Stimulated activated CD4-positive, alpha-beta T cell treated with anti-CD3 and anti-CD28 coated beads, Interleukin-15, amount 100 ng/mL, for 48 hours (primary cell): ENCODE results near the gene VAMP1.
A peak's percentile ranks its signal among the peaks of the same experiment; 100 is the strongest.
"Not testable (repeated sequence)": the region's sequence is repeated elsewhere in the genome, so short reads cannot be mapped to it uniquely, and the experiment has no call there.

Experiments
- DNase-seq, 2 donors: peaks; one replicate each; pipeline ENCODE4 v3.0.0-alpha.2; 2020; ENCODE audit warnings: low read depth in 2 of 2

Gene VAMP1

DNA sequence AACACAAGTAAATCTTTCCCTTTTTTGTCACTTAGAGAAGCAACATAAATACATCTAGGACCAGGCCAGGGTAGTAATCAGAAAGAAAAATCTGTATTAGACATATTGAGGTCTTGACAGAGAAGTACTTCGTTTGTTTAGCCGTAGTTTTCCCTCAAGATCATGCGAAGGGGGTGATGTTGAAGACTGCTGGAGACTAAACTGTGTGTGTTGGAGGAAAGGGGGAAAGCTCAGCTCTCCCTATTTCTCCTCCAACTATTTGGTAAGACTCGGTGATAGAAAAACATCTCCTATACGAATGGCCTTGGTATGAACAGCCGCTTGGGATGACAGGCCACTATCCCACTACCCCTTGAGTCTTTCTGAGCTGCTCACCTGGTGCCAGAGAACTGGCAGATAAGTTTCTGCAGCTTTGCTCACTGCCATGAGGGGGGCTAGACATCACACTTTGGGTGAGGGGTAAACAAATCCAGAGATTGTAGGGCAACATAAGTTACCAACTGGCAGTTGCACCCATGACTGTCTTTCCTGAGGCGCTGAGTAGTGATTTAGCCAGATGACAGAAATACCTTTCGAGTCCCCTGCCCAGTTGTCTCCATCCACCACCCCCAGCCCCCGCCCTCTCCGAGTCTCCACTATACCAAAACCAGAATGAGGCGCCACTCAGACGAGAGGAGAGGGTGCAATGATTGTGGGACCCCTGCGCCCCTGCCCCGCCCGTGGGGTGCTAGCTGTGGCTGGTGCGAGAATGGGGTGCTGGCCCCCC, 685 bp downstream of the VAMP1 start:
- no peak for DNase-seq

DNA sequence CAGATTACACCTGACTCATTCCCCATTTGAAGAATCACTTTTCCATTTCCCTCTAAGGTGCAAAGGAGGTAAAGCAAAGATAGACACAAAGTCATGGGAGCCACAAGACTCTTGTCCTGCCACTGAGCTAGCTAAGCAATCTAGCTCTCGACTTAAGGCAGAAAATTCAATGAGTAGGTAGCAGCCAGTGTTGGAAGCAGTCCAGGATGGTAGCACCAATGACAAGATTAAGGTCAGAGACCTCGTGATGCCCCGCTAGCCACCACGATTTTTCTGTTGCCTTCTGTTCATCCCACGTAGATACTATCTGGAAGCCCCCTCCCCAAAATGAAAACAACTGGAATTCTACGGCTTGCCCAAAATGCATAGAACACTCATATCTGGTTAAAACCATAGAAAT, 1.4 kb downstream of the VAMP1 start:
- no peak for DNase-seq

DNA sequence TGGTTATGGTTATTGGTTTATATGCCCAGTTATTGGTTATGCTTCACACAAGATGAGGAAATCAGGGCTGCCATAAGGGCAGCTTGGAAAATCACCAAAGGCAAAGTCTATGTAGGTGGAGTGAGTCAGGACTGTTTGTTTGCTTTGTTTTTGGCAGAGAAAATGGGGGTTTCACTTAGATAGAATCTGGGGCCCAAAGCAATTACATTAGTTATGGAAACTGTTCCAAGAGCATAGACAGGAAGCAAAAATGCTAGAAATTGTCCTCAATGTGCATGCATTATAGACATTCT, 2.2 kb downstream of the VAMP1 start:
- DNase-seq: no peak

DNA sequence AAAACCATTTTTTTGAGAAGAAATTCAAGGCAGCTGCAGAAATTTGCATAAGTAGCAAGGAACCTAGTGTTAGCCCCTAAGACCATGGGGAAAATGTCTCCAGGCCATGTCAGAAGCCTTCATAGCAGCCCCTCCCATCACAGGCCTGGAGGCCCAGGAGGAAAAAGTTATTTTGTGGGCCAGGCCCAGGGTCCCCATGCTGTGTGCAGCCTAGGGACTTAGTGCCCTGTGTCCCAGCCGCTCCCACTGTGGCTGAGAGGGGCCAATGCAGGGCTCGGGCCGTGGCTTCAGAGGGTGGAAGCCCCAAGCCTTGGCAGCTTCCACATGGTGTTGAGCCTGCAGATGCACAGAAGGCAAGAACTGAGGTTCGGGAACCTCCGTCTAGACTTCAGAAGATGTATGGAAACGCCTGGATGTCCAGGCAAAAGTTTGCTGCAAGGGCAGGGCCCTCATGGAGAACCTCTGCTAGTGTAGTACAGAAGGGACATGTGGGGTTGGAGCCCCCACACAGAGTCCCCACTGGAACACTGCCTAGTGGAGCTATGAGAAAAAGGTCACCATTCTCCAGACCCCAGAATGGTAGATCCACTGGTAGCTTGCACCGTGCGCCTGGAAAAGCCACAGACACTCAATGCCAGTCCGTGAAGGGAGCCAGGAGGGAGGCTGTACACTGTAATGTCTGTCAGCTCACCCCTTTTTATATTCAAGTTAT, 2.8 kb downstream of the VAMP1 start:
- not testable (repeated sequence) for DNase-seq

DNA sequence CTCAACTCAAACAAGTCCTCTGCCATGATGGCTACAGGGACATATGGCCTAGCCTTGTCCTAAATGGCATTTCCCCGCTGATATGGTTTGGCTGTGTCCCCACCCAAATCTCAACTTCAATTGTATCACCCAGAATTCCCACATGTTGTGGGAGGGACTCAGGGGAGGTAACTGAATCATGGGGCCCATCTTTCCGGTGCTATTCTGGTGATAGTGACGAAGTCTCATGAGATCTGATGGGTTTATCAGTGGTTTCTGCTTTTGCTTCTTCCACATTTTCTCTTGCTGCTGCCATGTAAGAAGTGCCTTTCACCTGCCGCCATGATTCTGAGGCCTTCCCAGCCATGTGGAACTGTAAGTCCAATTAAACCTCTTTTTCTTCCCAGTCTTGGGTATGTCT, 3.7 kb downstream of the VAMP1 start:
- not testable (repeated sequence) for DNase-seq

DNA sequence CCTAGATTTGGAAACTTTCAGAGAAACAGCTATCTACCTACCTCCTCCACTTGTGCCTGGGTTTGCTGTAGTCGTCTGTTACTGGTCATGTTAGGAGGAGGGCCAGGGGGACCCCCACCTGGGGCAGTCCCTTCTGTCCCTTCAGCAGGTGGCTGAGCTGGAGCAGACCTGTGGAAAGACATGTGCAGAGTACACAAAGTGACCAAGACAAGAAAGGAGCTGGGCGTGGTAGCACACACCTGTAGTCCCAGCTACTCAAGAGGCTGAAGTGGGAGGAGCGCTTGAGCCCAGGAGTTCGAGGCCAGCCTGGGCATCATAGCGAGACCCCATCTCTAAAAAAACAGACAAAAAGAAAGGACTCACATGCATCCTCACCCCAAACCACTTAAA, 4.3 kb downstream of the VAMP1 start:
- no peak for DNase-seq

DNA sequence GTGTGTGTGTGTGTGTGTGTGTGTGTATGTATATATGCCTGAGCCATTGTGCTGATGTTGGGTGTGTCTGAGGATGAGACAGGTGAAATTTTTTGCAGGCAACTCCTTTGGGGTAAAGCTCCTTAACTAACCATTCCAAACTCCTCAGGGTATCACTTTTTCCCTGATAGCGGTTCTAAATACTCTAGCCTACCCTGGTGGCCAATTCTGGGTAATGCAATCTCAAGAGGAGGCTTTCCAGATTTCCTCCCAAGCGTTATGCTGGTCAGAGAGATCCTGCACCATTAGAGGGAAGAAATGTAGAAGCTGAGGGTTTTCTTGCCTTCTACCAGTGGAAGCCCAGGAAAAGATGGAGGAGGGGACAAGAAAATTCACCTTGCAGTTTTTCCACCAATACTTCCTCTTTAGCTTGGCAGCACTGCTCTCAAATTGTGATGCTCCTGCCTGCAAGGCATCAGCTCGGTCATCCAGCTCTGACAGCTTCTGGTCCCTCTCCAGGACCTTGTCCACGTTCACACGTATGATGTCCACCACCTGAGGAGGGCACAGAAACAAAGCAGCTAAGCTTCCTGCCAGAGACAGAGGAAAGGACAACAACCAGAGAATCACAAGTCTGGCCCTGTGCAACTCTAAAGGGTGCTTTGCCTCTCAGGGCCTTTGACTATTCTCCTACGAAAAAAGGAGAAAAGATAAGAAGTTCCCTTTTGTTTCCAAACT, 4.9 kb downstream of the VAMP1 start:
- DNase-seq: no peak

DNA sequence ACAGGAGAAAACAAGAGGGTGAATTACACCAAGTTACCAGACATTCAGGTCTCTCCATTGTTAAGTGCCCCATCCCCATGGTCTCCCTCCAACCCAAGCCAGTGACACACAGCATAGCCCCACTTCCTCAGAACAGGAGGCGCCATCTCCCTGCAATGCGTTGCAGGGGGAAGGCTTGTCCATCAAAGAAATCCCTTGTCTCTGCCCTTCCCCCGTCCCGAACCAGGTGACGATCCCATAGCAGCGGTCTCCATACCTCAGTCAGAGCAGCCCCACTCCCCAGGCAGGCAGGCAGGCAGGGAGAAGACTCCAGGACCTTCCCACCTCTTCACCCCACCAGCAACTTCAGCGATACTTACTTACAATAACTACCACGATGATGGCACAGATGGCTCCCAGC, 5.9 kb downstream of the VAMP1 start:
- no peak for DNase-seq

DNA sequence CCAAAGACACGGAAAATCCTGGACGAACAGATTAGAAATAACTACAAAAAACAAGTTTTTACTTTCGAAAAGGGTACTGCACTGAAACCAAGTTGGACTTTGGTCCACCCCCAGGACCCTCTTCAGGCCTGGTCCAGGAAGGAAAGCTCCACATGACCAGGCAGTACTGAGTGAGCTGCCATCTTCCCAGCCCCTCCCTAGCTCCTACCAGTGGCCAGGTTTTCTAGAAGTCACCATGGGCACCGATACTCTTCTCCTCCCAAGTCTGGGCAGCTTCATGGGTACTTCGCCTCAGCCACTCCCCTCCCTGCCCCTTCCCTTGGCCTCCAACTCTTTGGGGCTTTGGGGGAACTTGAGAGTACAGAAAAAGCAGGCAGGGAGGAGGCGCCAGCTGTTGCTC, 6.6 kb downstream of the VAMP1 start:
- DNase-seq: no peak

DNA sequence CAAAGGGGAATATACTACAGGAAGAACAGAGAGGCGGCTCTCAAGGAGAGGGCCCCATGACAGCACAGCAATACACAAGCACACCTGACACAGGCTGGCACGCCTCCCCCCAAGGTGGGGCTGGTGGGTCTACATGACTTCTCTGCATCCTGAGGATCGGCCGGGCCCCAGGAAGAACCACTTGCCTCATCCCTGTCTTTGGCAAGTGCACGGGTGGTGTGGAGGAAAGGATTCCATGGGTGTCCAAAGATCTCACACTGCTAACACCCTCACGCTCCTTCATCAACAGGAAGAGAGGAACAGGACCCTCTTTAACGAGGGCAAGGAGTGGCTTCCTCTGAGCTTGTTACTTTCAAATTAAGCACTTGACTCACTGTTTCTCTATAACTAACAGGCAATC, 7.3 kb downstream of the VAMP1 start:
- DNase-seq: no peak

DNA sequence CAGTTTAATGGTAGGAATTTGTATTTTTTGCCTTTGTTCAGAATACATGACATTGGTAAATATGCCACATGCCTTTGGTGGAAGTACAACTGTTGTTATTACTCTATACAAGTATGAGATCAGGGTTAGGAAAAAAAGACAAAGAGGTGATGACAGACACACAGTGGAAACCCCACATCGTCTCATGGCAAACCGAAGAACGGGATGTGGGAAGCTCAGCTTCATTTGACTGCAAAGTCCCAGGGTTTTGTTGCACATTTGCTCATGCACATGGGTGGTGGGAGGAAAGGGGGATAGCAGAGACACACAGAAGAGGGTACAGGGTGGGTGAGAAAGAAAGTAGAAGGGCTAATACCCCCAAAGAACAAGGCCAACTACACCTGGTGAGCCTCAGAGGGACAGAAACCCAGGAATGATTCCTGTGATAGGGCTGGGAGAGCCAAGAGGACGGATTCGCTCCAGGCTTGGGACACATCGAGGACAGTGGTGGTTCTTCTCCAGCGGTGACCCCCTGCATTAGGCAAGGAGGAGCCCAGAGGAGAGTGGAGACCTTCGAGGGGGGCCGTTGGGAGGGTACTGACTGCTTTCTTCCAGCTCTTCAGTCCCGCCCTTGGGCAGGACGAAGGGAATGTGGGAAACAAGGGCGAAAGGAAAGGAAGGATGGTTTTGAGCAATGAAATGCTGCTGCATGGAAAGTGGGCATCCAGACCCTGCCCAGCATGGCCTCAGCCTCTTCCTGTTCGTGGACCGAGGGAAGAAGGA, 8.1 kb downstream of the VAMP1 start:
- no peak for DNase-seq

DNA sequence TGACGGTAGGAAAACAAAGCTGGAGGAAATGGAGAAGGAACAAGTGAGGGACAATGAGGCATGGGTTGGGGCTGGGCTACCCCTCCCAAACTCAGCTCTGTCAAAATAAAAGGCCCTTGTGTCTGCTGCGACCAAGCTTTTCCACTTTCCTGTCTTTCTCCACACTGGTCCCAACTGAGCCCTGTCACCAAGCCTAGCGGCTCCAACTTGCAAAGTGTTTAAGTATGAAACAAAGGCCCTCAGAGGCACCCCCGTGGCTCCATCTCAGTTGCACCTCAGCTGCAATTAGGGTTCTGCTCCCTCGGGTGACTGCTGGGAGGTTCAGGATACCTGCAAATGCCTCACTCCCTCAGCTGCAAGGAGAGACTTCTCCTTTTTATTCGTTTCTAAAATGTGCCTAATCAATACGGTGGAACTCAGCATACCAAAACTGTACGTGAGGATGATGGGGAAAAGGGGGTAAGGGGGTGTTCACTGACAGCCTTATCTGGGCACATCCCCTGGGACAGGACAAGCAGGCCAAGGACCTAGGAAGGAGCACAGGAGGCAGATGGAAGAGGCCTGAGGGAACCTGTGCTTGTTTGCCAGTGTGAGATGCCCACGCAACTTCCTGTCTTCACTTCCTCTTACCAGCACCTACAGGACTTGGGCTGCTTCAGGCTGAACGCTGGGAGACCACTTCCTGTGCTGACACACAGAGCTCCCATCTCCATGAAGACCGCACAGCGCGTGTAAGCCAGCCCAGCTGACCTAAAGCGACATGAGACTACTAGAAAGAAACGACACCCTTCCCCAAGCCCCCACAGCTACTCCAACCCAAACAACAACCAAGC, 8.9 kb downstream of the VAMP1 start:
- peak; percentile 73 to 83 for DNase-seq

DNA sequence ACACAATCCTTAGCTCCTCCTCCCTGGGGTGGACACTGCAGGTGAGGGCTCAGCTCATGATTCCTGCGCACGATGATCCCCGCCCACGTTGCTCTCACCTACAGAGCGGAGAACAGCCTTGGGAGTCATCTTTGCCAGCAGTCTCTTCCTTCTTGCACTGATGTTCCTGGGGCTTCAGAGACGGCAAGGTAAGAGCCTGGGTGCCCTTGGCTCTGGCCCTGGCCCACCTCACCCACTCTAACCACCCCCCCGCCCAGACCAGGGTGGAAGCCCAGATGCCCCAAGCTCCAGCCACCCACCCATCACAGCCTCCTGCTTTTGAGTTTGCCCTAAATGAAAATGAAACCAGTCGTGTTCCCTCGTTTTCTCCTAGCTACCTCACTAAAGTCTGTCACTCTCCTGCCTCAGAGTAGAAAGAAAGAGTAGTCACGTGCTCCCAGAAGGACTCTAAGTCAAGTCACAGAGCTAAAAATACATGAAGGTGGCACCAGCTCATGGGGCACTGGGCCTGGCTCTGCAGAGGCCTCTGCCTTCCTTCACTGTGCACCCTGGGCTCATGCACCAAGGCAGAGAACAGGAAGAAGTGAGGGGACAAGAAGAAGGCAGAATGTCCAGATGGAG, 9.6 kb downstream of the VAMP1 start:
- peak in 1 of 2 donors; percentile 39 for DNase-seq

DNA sequence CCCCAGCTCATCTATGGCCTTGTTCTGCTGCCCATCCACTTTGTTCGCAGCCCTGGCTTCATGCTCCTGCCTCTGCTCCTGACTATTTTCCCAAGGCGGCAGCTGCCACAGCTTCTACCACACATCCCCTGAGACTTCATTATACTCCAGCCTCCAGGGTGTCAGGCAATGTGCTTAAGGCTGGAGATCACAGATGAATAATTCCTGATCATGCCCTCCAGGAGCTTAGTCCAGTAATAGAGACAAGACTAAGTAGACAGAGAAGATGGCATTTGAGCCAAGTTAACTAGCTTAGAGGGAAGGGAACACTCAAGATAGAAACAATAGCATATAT, 11.5 kb downstream of the VAMP1 start:
- no peak for DNase-seq

DNA sequence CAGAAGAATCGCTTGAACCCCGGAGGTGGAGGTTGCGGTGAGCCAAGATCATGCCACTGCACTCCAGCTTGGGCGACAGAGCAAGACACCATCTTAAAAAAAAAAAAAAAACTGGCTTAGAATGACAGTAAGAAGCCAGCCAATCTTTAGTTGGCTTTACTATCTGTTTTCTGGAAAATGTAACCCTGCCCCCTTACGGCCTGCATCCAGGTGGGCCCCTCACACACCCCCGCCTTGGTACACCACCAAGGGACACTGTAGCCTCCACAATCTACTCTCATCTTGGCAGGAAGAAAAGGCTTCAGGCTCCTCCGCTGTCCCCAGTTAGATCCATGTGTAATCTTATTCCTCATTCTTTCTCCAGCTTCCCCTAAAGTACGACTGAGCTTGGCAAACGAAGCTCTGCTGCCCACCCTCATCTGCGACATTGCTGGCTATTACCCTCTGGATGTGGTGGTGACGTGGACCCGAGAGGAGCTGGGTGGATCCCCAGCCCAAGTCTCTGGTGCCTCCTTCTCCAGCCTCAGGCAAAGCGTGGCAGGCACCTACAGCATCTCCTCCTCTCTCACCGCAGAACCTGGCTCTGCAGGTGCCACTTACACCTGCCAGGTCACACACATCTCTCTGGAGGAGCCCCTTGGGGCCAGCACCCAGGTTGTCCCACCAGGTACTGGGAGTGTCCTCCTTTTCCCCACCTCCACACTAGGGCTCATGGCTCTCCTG, 12.0 kb downstream of the VAMP1 start:
- no peak for DNase-seq

DNA sequence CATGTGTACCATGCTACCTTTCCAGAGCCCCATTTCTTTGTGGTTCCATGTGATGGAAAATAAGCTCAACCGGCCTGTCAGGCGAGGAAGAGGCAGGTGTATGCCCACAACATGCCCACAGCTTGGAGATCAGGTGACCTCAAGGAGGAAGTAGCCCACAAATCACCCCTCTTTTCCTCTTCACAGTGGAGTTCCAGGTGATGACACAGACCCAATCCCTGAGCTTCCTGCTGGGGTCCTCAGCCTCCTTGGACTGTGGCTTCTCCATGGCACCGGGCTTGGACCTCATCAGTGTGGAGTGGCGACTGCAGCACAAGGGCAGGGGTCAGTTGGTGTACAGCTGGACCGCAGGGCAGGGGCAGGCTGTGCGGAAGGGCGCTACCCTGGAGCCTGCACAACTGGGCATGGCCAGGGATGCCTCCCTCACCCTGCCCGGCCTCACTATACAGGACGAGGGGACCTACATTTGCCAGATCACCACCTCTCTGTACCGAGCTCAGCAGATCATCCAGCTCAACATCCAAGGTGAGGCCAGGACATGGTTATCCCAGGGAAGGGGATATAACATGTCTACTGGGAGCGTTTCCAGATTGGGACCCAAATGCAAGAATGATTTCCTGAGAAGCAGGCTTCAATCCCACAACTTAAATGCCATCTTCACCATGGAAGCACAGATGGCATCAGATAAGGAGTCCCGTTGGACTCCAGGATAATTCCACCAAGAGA, 13.1 kb downstream of the VAMP1 start:
- DNase-seq: no peak

DNA sequence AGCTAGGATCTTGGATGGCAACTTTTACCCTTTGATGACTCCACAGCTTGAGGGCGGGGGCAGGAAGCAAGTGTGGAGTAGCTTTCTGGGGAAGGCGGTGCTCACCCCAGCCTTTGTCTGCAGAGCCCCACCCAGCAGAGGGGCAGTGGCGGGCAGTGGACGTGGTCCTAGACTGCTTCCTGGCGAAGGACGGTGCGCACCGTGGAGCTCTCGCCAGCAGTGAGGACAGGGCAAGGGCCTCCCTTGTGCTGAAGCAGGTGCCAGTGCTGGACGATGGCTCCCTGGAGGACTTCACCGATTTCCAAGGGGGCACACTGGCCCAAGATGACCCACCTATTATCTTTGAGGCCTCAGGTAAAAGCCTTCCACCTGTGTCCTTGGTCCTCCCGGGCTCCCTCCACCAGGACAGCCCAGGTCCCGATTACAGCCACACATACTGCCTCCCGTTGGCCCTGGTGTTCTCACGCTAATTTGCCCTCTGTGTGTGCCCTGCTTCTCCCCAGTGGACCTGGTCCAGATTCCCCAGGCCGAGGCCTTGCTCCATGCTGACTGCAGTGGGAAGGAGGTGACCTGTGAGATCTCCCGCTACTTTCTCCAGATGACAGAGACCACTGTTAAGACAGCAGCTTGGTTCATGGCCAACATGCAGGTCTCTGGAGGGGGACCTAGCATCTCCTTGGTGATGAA, 17.4 kb downstream of the VAMP1 start:
- DNase-seq: no peak

DNA sequence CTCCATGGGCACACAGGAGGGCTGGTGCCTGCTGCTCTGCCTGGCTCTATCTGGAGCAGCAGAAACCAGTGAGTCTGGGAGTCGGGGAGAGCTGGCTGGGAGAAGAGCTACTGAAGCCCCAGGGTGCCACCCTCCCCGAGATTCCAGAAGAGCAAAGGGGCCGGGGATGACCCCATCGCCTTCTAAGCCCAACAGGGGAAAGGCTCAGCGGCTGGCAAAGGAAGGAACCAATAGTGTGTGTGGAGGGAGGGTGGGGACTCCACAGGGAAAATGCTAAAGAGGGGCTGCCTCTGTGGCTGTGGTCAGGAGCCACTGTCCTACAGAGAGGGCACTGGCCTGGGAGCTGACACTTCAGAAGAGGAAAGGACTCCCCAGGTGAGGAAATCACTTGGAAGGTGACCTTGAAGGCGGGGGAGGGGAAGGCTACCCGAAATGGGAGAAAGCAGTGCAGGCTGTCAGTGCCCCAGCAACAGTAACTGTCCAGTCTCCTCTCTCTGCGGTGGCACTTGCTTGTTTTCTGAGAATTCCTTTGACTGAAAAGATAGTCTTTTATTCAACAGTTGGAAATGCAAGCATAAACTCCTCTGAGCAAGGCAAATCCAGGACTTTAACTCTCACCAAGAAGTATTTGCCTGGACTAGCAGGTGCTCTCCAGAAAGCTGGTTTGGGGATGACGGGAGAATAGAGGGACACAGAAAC, 18.1 kb downstream of the VAMP1 start:
- DNase-seq: no peak
